Prostate gland (tissue), 2 donors: ENCODE data around the gene SPRED2.
"Not testable (repeated sequence)": the region's sequence is repeated elsewhere in the genome, so short reads cannot be mapped to it uniquely, and the experiment has no call there.

Experiments
- CTCF ChIP-seq, 4 experiments: fragments of 200-600 bp in 2 of 4; fragments of 450-650 bp in 2 of 4; sonication (generic) in 2 of 4; IDR thresholded peaks; 1 replicate in 3 of 4; 2 replicates in 1 of 4; pipeline ENCODE4 v1.5.1; 2016 to 2019; ENCODE audit warnings: antibody characterized with exemption in 4 of 4, mild to moderate bottlenecking in 2 of 4, moderate library complexity in 2 of 4
- POLR2A ChIP-seq: fragments of 450-650 bp; IDR thresholded peaks from one replicate; pipeline ENCODE4 v1.6.1; 2016; ENCODE audit warnings: antibody characterized with exemption, mild to moderate bottlenecking
- POLR2AphosphoS5 ChIP-seq: sonication (generic); formaldehyde crosslinking; IDR thresholded peaks from one replicate; pipeline ENCODE4 v1.6.1; 2017; ENCODE audit warnings: antibody characterized with exemption

- not testable (repeated sequence) for TF ChIP-seq CTCF (IDR thresholded peaks at IDR 0.05); POLR2A; POLR2AphosphoS5
Observed at GRCh38 chr2:65317351-65317750, 115.0 kb downstream of the SPRED2 start.
